CD1c-positive myeloid dendritic cell (primary cell): ENCODE measurements around the gene PPP1R12A.
"Not testable (repeated sequence)": the region's sequence is repeated elsewhere in the genome, so short reads cannot be mapped to it uniquely, and the experiment has no call there.

Experiments used
- DNase-seq: peaks from one replicate; pipeline ENCODE4 v3.0.0-alpha.2; 2016; ENCODE audit errors: extremely low spot score

PPP1R12A gene

GRCh38 chr12:79842630-79843029, 92.3 kb downstream of the PPP1R12A start:
- no peak for DNase-seq

- DNase-seq, result no peak
These were observed 93.0 kb downstream of the PPP1R12A start for GRCh38 chr12:79841878-79842265.

GRCh38 chr12:79841248-79841877, 93.5 kb downstream of the PPP1R12A start:
- no peak for DNase-seq

- DNase-seq, result no peak
These were observed 96.5 kb downstream of the PPP1R12A start for GRCh38 chr12:79838359-79838758.

GRCh38 chr12:79837575-79837974, 97.3 kb downstream of the PPP1R12A start:
- DNase-seq, result no peak

GRCh38 chr12:79835377-79835843, 99.5 kb downstream of the PPP1R12A start:
- no peak for DNase-seq

- no peak for DNase-seq
These were observed 100.1 kb downstream of the PPP1R12A start for GRCh38 chr12:79834712-79835376.

GRCh38 chr12:79830440-79830839, 104.5 kb downstream of the PPP1R12A start:
- no peak for DNase-seq

GRCh38 chr12:79828924-79829323, 106.0 kb downstream of the PPP1R12A start:
- DNase-seq, result no peak

- no peak for DNase-seq
These were observed 107.4 kb downstream of the PPP1R12A start for GRCh38 chr12:79827484-79827883.

GRCh38 chr12:79826267-79827128, 108.4 kb downstream of the PPP1R12A start:
- no peak for DNase-seq

GRCh38 chr12:79822475-79822874, 112.4 kb downstream of the PPP1R12A start:
- no peak for DNase-seq

- DNase-seq, result no peak
These were observed 116.0 kb downstream of the PPP1R12A start for GRCh38 chr12:79818856-79819255.

GRCh38 chr12:79784366-79785065, 150.4 kb downstream of the PPP1R12A start:
- not testable (repeated sequence) for DNase-seq

GRCh38 chr12:79782172-79782900, 152.6 kb downstream of the PPP1R12A start:
- no peak for DNase-seq

GRCh38 chr12:79778802-79779448, 156.0 kb downstream of the PPP1R12A start:
- no peak for DNase-seq

- no peak for DNase-seq
These were observed 158.8 kb downstream of the PPP1R12A start for GRCh38 chr12:79776111-79776510.

GRCh38 chr12:79775355-79776027, 159.4 kb downstream of the PPP1R12A start:
- DNase-seq, result no peak

- DNase-seq, result no peak
These were observed 161.0 kb downstream of the PPP1R12A start for GRCh38 chr12:79773896-79774295.

GRCh38 chr12:79769860-79770485, 164.9 kb downstream of the PPP1R12A start:
- DNase-seq, result no peak
